G401 (cell line): ENCODE results near the gene MT2A. TPM values are rescaled to one million over a fixed set of nuclear protein-coding genes. Genes with fewer than 3 reads are reported as not detected.
A peak's percentile ranks its signal among the peaks of the same experiment; 100 is the strongest.

ENCODE experiments used
- DNase-seq: peaks from one replicate; pipeline ENCODE4 v3.0.0-alpha.2; 2015; ENCODE audit warnings: low spot score
- in situ Hi-C: cut with HindIII; loops from 2 replicates; pipeline ENCODE4 v1.10.0; 2016; ENCODE audit warnings: low sequenced_read_pairs, mixed read lengths
- total RNA-seq: library from RNA; depleted of rRNA; stranded (reverse); fragments of >200 nt; shearing (Covaris generic); gene quantifications from 2 replicates; pipeline ENCODE4 v1.2.3, GENCODE V29; 2014

Gene MT2A
- total RNA-seq, 1 experiment from 2014 or later: not detected

- in situ Hi-C loops: no loop called here
These were observed 24.5 kb downstream of the MT2A start for GRCh38 chr16:56632848-56633365.

GRCh38 chr16:56633535-56633934 lies 25.2 kb downstream of the MT2A start:
- in situ Hi-C loops: no loop called here
- no peak for DNase-seq

More at GRCh38 chr16:56632848-56633365, 24.5 kb downstream of the MT2A start:
- no peak for DNase-seq

GRCh38 chr16:56634715-56635440 lies 26.5 kb downstream of the MT2A start:
- no peak for DNase-seq

GRCh38 chr16:56635441-56635967 lies 27.1 kb downstream of the MT2A start:
- no peak for DNase-seq
- in situ Hi-C loops: no loop called here

More at GRCh38 chr16:56634715-56635440, 26.5 kb downstream of the MT2A start:
- in situ Hi-C loops: no loop called here

- DNase-seq: no peak
- in situ Hi-C loops: no loop called here
These were observed 28.4 kb downstream of the MT2A start for GRCh38 chr16:56636616-56637413.

- DNase-seq: no peak
- in situ Hi-C loops: no loop called here
These were observed 29.7 kb downstream of the MT2A start, which contains the start of gene MT1A for GRCh38 chr16:56637814-56638750. Gene MT1A, plus strand, starts transcription at chr16:56638666. Its CDS starts 73 bp downstream, at chr16:56638739.

- in situ Hi-C loops: no loop called here
- no peak for DNase-seq
These were observed 30.7 kb downstream of the MT2A start for GRCh38 chr16:56639045-56639444.

GRCh38 chr16:56640076-56640475 lies 31.7 kb downstream of the MT2A start:
- DNase-seq: no peak
- in situ Hi-C loops: no loop called here

GRCh38 chr16:56641166-56641565 lies 32.8 kb downstream of the MT2A start:
- no peak for DNase-seq
- in situ Hi-C loops: no loop called here

GRCh38 chr16:56643080-56643778 lies 34.8 kb downstream of the MT2A start:
- in situ Hi-C loops: no loop called here
- DNase-seq: peak; percentile 38

- in situ Hi-C loops: no loop called here
- DNase-seq: no peak
These were observed 35.4 kb downstream of the MT2A start for GRCh38 chr16:56643833-56644232.

GRCh38 chr16:56645311-56645710 lies 36.9 kb downstream of the MT2A start:
- in situ Hi-C loops: no loop called here
- DNase-seq: no peak

- no peak for DNase-seq
- in situ Hi-C loops: no loop called here
These were observed 37.5 kb downstream of the MT2A start for GRCh38 chr16:56645838-56646237.

GRCh38 chr16:56647641-56648431 lies 39.5 kb downstream of the MT2A start:
- in situ Hi-C loops: no loop called here
- no peak for DNase-seq

- no peak for DNase-seq
- in situ Hi-C loops: no loop called here
These were observed 40.9 kb downstream of the MT2A start for GRCh38 chr16:56649271-56649670.

- in situ Hi-C loops: loop anchor here (5.0 kb wide), 1 partner anchor 38 kb away; no protein-coding TSS in a partner anchor
- no peak for DNase-seq
These were observed 41.4 kb downstream of the MT2A start for GRCh38 chr16:56649820-56650219.

- no peak for DNase-seq
- in situ Hi-C loops: loop anchor here (5.0 kb wide), 1 partner anchor 39 kb away; no protein-coding TSS in a partner anchor
These were observed 43.2 kb downstream of the MT2A start, which contains the start of gene MT1B for GRCh38 chr16:56651586-56651985. Gene MT1B, plus strand, starts transcription at chr16:56651886. Its CDS starts 68 bp downstream, at chr16:56651954.
